Activated naive CD4-positive, alpha-beta T cell treated with anti-CD3 and anti-CD28 coated beads, Interleukin-2, amount 50 U/mL, for 72 hours (primary cell): Measurements from ENCODE around the gene TUBGCP2. TPM values are rescaled to one million over a fixed set of nuclear protein-coding genes. Genes with fewer than 3 reads are reported as not detected.
A peak's percentile ranks its signal among the peaks of the same experiment; 100 is the strongest.
"Not testable (repeated sequence)": the region's sequence is repeated elsewhere in the genome, so short reads cannot be mapped to it uniquely, and the experiment has no call there.

ENCODE experiments used
- ATAC-seq, 2 donors: fragments of 150-1000 bp; cut with Tn5 transposase; 2 replicates each; pipeline ENCODE4 v1.10.0; 2021; ENCODE audit warnings: mild to moderate bottlenecking in 2 of 2, moderate library complexity in 2 of 2
- DNase-seq, 2 donors: peaks; one replicate each; pipeline ENCODE4 v3.0.0; 2021 to 2022; ENCODE audit warnings: low spot score in 2 of 2
- H3K27ac Mint-ChIP-seq, 2 donors: one replicate each; pipeline ENCODE4 v1.8.0; 2022; ENCODE audit warnings: mild to moderate bottlenecking in 2 of 2, mixed read lengths in 2 of 2
- H3K36me3 Mint-ChIP-seq, 2 donors: one replicate each; pipeline ENCODE4 v1.8.0; 2022; ENCODE audit warnings: mixed read lengths in 2 of 2
- H3K9me3 Mint-ChIP-seq, 2 donors: one replicate each; pipeline ENCODE4 v1.8.0; 2022; ENCODE audit warnings: mixed read lengths in 2 of 2
- total RNA-seq, 2 donors: library from RNA; stranded (reverse); gene quantifications; one replicate each; pipeline ENCODE4 v1.2.3, GENCODE V29; 2022

The TUBGCP2 gene
- total RNA-seq, 2 donors from 2014 or later: 47.9 to 53.3 TPM

GRCh38 chr10:133329491-133330202, 21.0 kb upstream of the TUBGCP2 start:
- ATAC-seq (peak; percentile 92 to 95), DNase-seq (peak; percentile 81 to 91)
- Mint-ChIP-seq H3K9me3 (no peaks in the 10 kb centered on the region), H3K27ac (no peak overlapping the region), H3K36me3 (no peaks in the 10 kb centered on the region)

DNA sequence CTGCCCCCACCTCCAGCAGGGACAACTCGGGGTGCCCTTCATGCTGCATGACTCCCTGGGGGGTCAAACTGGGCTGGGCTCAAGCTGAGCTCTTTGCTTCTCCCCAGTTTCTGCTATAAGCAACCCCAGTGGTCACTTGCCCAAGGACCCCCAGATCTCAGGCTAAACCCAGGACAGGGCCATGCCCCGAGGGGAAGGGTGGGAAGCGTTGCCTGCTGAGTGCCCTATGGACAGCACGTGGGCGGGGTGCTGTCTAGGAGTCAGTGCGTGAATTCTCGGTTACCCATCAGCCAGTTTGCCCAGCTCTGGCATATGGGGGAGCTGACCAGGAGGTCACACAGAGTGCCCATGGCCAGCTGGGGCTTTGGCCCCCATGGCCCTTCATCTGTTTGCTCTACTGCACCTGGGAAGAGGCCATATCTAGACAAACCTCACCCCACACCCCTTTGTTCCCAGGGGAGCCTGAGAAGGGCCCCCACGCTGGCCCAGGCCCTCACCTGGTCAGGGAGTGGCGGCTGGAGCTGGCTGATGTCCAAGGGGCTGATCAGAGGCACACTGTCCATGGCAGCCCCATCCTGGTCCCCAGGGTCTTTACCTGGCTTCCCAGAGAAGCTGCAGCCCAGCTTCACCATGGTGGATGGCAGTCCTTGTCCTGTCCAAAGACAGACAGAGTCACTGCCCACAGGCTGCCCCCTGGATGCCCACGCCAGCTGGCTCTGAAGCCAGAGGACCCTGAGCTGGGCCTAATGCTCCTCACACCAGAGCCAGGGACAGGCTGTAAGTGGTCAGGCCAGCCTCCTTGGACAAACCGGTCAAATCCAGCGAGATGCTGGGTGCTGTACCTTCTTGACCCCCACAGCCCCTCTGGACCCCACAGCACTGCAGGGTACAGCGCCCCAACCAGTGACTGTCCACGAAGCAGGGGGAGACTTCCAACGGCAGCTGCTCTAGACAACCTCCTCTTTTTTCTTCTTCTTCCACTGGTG, 20.0 kb upstream of the TUBGCP2 start:
- no peaks in the 10 kb centered on the region for H3K9me3 Mint-ChIP-seq
- ATAC-seq (no peak), DNase-seq (no peak)
- H3K27ac Mint-ChIP-seq: no peak overlapping the region
- H3K36me3 Mint-ChIP-seq: no peaks in the 10 kb centered on the region

DNA sequence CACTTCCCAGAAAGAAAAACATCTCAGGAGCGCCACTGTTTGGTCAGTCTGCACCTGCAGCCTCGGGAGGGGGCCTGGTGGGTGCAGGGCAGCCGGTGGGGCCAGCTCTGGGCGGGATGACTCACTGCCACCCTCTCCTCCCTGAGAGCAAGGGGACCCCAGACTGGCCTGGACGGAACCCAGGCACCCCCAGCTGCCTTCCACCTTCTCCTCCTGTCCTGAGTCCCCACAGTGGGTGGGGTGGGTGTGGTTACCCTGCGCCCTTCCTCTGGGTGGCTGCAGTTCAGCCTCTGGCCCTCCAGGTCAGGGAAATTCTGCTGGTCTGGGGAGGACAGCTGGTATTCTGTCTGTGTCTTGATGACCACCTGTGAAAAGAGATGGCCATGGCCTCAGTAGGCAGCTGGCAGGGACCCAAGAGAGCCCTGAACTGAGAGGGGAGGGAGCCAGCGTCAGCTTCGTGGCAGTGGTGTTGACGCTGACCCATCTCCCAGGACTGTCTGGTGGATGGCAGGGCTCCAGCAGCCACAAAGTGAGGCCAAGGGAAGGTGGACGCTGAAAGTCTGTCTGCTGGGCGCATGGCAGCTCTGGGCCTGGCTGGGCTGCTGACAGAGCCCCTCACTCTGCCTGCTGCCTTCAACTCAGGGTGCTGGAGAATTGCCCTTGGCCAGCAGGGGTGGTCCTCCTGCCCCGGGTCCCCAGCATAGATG, 19.1 kb upstream of the TUBGCP2 start:
- Mint-ChIP-seq H3K36me3 (no peaks in the 10 kb centered on the region), H3K9me3 (no peaks in the 10 kb centered on the region), H3K27ac (no peak overlapping the region)
- ATAC-seq (no peak), DNase-seq (no peak)

DNA sequence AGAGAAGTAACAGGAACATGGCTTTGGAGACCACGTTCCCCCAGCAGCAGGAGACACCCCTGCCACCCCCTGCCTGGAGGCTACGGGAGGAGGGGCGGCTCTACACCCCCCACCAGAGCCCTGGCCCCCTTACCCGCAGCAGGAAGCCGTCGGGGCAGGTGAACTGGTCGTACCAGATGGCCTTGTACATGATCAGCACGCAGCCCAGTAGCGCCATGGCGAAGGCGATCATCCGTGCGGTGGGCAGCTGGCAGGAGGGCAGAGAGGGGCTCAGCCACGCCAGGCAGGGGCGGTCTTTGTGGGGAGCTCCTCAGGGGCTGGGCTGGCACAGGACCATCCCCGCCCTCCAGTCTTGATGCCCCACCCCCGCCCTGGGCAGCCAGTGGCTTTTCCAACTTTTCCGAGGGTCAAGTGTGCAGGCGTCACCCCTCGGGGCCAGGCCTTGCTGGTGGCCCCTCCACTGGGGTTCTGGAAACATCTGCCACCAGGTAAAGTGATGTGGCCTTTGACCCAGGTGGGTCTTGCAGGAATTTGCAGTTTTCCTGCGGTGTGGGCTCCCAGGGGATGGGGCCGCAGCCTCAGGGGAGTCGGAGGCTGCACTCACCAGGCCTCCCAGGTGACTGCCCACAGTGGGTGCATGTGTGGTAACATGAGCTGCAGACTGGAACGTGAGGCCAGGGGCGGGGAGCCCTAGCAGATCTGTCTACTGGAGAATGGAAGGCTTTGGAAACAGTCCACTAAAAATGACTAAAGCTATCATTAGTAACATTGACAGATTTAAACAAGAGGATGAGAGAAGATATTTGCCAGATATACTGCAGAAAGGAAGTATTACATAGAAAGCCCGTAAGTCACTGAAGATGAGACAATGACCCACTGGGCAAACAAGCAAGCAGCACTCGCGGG, 18.3 kb upstream of the TUBGCP2 start:
- Mint-ChIP-seq H3K9me3 (no peaks in the 10 kb centered on the region), H3K36me3 (no peaks in the 10 kb centered on the region), H3K27ac (no peak overlapping the region)
- DNase-seq (no peak), ATAC-seq (no peak)

DNA sequence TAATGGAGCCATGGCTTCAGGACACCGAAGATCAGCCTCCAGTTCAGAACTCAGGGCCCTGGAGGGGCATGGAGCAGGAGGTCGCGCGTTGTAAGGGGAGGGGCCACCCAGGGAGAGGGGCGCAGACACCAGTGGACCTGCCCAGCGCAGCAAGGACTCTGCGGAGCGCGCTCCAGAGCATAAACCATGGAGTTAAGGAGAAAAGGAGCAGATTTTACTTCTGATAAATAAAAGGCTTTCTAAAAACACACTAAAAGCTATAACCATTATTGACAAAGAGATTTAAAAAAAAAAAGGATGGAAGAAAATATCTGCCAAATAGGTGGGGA, 17.5 kb upstream of the TUBGCP2 start:
- ATAC-seq: no peak
- H3K27ac Mint-ChIP-seq: no peak overlapping the region
- H3K36me3 Mint-ChIP-seq: no peaks in the 10 kb centered on the region
- DNase-seq: no peak
- H3K9me3 Mint-ChIP-seq: no peaks in the 10 kb centered on the region

- Mint-ChIP-seq H3K27ac (no peak overlapping the region), H3K36me3 (no peaks in the 10 kb centered on the region), H3K9me3 (no peaks in the 10 kb centered on the region)
- DNase-seq (no peak), ATAC-seq (no peak)
Measured at GRCh38 chr10:133325440-133326222, 17.0 kb upstream of the TUBGCP2 start.

DNA sequence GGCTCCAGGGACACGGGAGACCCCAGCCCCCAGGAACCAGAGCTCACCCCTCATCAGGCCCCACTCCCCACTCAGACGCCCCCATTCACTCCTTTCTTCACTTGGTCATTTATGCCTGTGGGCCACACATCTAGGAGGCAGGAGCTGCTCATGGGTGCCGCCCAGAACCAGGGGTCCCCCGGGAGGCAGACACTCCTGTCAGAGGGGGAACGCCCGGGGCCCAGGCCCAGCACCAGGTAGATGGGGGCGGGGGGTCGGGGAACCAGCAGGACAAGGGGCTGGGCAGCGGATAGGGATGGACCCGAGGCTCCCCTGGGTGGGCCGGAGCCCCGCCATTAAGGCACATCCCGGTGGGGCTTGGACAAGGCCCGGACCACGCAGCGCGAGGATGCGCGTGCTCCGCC, 16.2 kb upstream of the TUBGCP2 start:
- Mint-ChIP-seq H3K27ac (no peak overlapping the region), H3K36me3 (no peaks in the 10 kb centered on the region), H3K9me3 (no peaks in the 10 kb centered on the region)
- DNase-seq: no peak
- ATAC-seq: no peak

DNA sequence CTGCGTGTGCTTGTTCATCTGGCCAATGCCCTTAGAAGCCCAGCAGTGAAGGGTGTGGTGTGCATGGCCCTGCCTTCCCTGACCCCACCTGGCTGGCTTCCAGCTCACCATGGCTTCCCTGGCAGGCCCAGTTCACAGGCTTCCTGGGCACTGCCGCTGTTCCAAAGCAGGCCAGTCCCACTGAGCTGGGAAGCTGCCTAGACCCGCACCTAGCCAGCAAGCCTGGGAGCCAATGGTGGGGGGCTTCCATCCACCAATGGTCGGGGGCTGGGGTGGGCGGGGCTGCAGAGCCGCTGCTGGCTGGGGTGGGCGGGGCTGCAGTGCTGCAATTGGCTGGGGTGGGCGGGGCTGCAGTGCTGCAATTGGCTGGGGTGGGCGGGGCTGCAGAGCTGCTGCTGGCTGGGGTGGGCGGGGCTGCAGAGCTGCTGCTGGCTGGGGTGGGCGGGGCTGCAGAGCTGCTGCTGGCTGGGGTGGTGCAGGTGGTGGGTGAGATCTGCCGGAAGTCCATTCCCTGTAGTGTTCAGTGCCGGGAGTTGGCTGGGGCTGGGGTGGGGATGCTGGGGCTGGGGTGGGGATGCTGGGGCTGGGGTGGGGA, 15.6 kb upstream of the TUBGCP2 start:
- DNase-seq (no peak), ATAC-seq (peak in 1 of 2 donors; percentile 79)
- H3K36me3 Mint-ChIP-seq: no peaks in the 10 kb centered on the region
- no peak overlapping the region for H3K27ac Mint-ChIP-seq
- no peaks in the 10 kb centered on the region for H3K9me3 Mint-ChIP-seq

DNA sequence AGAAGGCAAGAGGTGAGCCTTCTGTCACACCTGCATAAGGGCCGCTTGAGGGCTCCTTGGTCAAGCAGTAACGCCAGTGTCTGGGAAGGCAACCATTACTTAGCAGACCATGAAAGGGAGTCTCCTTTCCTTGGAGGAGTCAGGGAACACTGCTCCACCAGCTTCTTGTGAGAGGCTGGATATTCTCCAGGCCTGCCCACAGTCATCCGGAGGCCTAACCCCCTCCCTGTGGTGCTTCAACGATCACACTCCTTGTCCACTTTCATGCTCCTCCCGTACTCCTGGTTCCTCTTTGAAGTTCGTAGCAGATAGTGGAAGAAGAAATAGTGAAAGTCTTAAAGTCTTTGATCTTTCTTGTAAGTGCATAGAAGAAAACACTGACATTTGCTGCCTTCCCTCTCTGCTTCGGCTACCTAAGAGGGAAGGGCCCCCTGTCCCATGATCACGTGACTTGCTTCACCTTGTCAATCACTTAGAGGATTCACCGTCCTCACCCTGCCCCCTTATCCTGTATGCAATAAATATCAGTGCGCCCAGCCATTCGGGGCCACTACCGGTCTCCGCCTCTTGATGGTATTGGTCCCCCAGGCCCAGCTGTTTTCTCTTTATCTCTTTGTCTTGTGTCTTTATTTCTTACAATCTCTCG, 13.5 kb upstream of the TUBGCP2 start:
- H3K36me3 Mint-ChIP-seq, ATAC-seq, DNase-seq, H3K9me3 Mint-ChIP-seq, H3K27ac Mint-ChIP-seq: not testable (repeated sequence)

- H3K9me3 Mint-ChIP-seq, H3K27ac Mint-ChIP-seq, ATAC-seq, DNase-seq, H3K36me3 Mint-ChIP-seq: not testable (repeated sequence)
Measured at GRCh38 chr10:133320852-133321422, 12.3 kb upstream of the TUBGCP2 start.

- Mint-ChIP-seq H3K27ac (no peak overlapping the region), H3K9me3 (no peaks in the 10 kb centered on the region), H3K36me3 (no peaks in the 10 kb centered on the region)
- ATAC-seq: peak; percentile 93 to 97
- DNase-seq: peak; percentile 76 to 83
Measured at GRCh38 chr10:133318494-133319127, 9.9 kb upstream of the TUBGCP2 start.

DNA sequence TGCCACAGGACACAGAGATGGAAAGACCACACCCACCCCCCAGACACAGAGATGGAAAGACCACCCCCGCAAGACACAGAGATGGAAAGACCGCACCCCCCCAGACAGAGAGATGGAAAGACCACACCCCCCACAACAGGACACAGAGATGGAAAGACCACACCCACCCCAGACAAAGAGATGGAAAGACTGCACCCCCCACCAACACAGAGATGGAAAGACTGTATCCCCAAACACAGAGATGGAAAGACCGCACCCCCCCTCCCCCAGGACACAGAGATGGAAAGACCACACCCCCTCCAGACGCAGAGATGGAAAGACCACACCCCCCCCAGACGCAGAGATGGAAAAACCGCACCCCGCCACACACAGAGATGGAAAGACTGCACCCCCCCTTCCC, 8.1 kb upstream of the TUBGCP2 start:
- Mint-ChIP-seq H3K36me3 (no peaks in the 10 kb centered on the region), H3K9me3 (no peaks in the 10 kb centered on the region), H3K27ac (no peak overlapping the region)
- DNase-seq (no peak), ATAC-seq (no peak)

- DNase-seq (no peak), ATAC-seq (no peak)
- H3K27ac Mint-ChIP-seq: no peak overlapping the region
- H3K36me3 Mint-ChIP-seq: no peaks in the 10 kb centered on the region
- H3K9me3 Mint-ChIP-seq: no peaks in the 10 kb centered on the region
Measured at GRCh38 chr10:133316266-133316665, 7.6 kb upstream of the TUBGCP2 start.

GRCh38 chr10:133315847-133316246, 7.2 kb upstream of the TUBGCP2 start:
- Mint-ChIP-seq H3K27ac (no peak overlapping the region), H3K9me3 (no peaks in the 10 kb centered on the region), H3K36me3 (no peaks in the 10 kb centered on the region)
- ATAC-seq (peak in 1 of 2 donors; percentile 6), DNase-seq (no peak)
